GM21825 (cell line): ENCODE data around the gene RNF214.

ENCODE experiments used
- ATAC-seq: cut with Tn5 transposase; IDR thresholded peaks from one replicate; pipeline ENCODE4 v1.9.1; 2021; ENCODE audit warnings: mild to moderate bottlenecking, moderate library complexity; ENCODE audit not compliant: unreplicated experiment

Gene RNF214

GRCh38 chr11:117212697-117213355, 19.6 kb upstream of the RNF214 start:
- ATAC-seq: no peak

- no peak for ATAC-seq
Observed at GRCh38 chr11:117214404-117215110, 17.9 kb upstream of the RNF214 start.

GRCh38 chr11:117217141-117218084, 15.1 kb upstream of the RNF214 start:
- ATAC-seq: no peak

GRCh38 chr11:117218133-117218915, 14.1 kb upstream of the RNF214 start:
- ATAC-seq: no peak

- ATAC-seq: no peak
Observed at GRCh38 chr11:117219001-117219400, 13.5 kb upstream of the RNF214 start.

- no peak for ATAC-seq
Observed at GRCh38 chr11:117219455-117219854, 13.0 kb upstream of the RNF214 start.

- no peak for ATAC-seq
Observed at GRCh38 chr11:117219995-117220394, 12.5 kb upstream of the RNF214 start.

GRCh38 chr11:117220568-117220967, 11.9 kb upstream of the RNF214 start:
- ATAC-seq: no peak

GRCh38 chr11:117220999-117221774, 11.3 kb upstream of the RNF214 start:
- no peak for ATAC-seq

GRCh38 chr11:117221775-117222517, 10.5 kb upstream of the RNF214 start:
- no peak for ATAC-seq

GRCh38 chr11:117222991-117223740, 9.3 kb upstream of the RNF214 start:
- ATAC-seq: no peak

- ATAC-seq: no peak
Observed at GRCh38 chr11:117223741-117224689, 8.5 kb upstream of the RNF214 start.

- ATAC-seq: no peak
Observed at GRCh38 chr11:117225553-117226170, 6.8 kb upstream of the RNF214 start.

- no peak for ATAC-seq
Observed at GRCh38 chr11:117226388-117227385, 5.8 kb upstream of the RNF214 start.

GRCh38 chr11:117228091-117228490, 4.4 kb upstream of the RNF214 start:
- ATAC-seq: no peak

GRCh38 chr11:117229411-117229810, 3.1 kb upstream of the RNF214 start:
- ATAC-seq: no peak
